22Rv1 (cell line): Measurements from ENCODE around the gene RPS27.
"Not testable (repeated sequence)": the region's sequence is repeated elsewhere in the genome, so short reads cannot be mapped to it uniquely, and the experiment has no call there.

Experiments
- ZFX ChIP-seq: fragments of 450-650 bp; IDR thresholded peaks from 2 replicates; pipeline ENCODE4 v1.6.1; 2017; ENCODE audit warnings: antibody characterized with exemption, borderline replicate concordance
- TF ChIP-seq, protein P1 (sequence below): fragments of 450-650 bp; IDR thresholded peaks from 2 replicates; pipeline ENCODE4 v1.5.1; 2017; ENCODE audit warnings: mild to moderate bottlenecking

DNA sequence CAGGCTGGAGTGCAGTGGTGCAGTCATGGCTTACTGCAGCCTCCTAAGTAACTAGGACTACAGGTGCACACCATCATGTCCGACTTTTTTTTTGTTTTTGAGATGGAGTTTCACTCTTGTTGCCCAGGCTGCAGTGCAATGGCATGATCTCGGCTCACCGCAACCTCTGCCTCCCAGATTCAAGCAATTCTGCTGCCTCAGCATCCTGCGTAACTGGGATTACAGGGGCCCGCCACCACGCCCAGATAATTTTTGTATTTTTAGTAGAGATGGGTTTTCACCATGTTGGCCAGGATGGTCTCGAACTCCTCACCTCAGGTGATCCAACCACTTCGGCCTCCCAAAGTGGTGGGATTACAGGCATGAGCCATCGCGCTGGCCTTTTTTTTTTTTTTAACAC, 6.3 kb downstream of the RPS27 start:
- TF ChIP-seq, protein P1, sequence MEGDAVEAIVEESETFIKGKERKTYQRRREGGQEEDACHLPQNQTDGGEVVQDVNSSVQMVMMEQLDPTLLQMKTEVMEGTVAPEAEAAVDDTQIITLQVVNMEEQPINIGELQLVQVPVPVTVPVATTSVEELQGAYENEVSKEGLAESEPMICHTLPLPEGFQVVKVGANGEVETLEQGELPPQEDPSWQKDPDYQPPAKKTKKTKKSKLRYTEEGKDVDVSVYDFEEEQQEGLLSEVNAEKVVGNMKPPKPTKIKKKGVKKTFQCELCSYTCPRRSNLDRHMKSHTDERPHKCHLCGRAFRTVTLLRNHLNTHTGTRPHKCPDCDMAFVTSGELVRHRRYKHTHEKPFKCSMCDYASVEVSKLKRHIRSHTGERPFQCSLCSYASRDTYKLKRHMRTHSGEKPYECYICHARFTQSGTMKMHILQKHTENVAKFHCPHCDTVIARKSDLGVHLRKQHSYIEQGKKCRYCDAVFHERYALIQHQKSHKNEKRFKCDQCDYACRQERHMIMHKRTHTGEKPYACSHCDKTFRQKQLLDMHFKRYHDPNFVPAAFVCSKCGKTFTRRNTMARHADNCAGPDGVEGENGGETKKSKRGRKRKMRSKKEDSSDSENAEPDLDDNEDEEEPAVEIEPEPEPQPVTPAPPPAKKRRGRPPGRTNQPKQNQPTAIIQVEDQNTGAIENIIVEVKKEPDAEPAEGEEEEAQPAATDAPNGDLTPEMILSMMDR, result not testable (repeated sequence)
- not testable (repeated sequence) for TF ChIP-seq ZFX
